NCI-H128 (cell line): ENCODE measurements around the gene GRK4.
A peak's percentile ranks its signal among the peaks of the same experiment; 100 is the strongest.
"Not testable (repeated sequence)": the region's sequence is repeated elsewhere in the genome, so short reads cannot be mapped to it uniquely, and the experiment has no call there.

Experiments
- DNase-seq: peaks from one replicate; lab custom pipeline; 2025; ENCODE audit not compliant: unreplicated experiment; lab: John Stamatoyannopoulos, UW

GRK4 gene

GRCh38 chr4:2930758-2931511 is 32.4 kb upstream of the GRK4 start:
- no peak for DNase-seq

- DNase-seq, result no peak
Observed at GRCh38 chr4:2931512-2932301, 31.7 kb upstream of the GRK4 start.

GRCh38 chr4:2932321-2932950 is 30.9 kb upstream of the GRK4 start:
- DNase-seq, result no peak

- DNase-seq, result no peak
Observed at GRCh38 chr4:2932951-2933565, 30.3 kb upstream of the GRK4 start.

- DNase-seq, result no peak
Observed at GRCh38 chr4:2933566-2934076, 29.8 kb upstream of the GRK4 start.

GRCh38 chr4:2934077-2934812 is 29.1 kb upstream of the GRK4 start:
- no peak for DNase-seq

DNA sequence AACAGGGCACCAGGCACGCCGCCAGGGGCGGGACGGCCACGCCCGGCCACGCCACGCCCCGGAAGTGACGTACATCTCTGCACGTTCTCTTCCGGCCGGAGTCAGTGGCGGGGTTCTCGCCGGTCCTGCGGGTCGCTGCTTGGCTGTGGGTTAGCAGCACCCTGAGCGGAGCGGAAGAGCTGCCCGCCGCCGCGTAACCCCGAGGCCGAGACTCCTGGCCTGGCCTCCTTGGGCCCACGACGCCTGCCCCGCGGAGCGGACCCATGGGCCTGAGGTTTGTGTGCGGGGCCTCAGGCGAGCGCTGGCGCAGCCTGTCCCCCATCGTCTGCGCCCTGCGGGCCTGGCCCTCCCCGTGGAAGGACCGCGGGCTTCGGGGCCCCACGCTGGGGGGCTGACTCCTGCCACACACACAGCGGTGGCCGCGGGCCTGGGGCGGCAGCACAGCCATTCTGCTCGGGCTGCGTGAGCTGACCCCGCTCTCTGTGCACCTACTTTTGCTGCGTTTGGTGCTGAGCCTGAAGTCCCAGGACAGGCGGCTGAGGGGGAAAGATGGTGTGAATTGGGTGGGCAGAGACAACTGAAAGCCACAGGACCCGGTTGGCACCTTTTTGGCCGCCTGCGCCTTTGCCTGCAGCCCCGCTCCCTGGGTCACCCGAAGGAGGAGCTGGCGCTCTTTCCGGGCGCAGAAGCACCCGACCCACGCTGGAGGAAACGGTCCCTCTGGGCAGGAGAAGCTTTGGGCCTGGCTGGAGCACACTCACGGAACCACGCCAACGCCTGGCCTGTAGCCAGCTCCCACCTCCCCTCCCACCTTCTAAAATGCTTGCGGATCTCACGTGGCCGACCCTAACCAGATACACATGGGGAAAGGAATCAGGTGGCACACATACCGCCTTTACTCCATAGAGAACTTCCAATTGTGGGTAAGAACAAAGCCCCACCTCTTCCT is 28.3 kb upstream of the GRK4 start:
- DNase-seq, result peak; percentile 41

DNA sequence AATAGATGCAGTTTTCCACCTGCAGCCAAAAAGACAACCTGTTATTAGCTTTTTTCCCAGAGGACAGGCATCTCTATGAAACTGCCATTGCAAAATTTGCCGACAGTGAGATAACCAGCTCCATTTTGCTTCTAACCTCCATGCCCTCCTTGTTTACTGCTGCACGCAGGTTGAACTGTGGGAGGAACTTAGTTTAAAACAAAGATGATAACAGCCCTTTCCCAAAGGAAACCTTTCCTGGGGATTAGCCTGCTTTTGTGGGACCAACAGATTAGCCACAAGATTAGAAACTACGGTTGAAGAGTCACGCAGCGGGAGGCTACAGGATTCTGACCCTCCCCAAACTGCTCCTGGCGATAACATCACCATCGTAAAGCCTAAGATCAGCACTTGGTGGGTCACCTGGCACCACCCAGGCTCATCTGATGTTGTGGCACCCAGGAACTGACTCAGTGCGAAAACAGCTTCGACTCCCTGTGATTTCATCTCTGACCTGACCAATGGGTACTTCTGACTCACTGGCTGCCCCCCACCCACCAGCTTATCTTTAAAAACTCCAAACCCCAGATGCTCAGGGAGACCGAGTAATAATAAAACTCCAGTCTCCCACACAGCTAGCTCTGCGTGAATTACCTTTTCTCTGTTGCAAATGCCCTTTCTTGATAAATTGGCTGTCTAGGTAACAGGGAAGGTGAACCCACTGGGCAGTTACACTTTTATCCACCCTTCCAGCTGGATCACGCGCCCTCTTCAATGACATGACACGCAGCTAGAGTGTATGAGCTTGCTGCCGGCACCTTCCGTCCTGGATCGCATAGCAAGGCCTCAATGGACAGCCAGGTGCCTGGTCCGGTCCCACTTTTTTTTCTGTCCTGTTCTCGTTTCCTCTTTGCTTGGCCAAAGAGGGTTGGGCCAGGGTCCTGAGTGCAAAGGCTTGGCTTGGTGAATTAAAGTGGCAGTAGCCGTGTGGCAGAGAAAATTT is 27.3 kb upstream of the GRK4 start:
- no peak for DNase-seq

- no peak for DNase-seq
Observed at GRCh38 chr4:2936773-2937145, 26.6 kb upstream of the GRK4 start.

DNA sequence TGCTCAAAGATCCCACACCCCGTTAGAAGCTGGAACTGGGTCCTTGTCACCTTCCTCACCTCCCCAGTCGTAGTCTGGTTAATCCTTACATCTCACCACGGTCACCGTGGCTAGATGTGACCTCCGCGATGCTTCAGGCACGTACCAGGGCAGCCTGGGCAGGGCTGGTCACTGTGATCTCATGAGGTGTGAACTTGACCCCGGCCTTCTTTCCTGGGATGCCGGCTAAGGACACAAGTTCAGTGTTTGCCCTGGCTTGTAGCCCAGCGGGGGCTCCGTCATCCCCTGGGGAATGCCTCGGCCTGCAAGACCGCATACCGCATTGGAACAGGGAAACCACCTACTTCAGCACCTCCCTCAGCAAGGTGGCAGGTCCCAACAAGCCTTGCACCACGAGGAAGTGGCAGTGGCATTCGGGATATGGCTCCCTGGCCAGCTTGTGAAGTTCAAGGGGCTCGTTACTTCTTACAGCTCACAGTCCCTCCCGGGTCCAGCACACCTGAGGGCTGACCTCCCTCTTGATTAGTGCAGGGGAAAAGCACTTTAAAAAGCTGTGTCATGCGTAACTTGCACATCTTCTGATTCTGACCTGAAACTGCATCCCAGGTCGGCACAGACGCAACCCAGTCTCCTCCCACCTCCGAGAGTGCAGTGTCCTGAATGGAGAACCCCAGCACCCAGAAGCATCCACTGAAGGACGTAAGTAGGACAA is 26.1 kb upstream of the GRK4 start:
- DNase-seq, result no peak

- no peak for DNase-seq
Observed at GRCh38 chr4:2937986-2938385, 25.4 kb upstream of the GRK4 start.

GRCh38 chr4:2938411-2938810 is 25.0 kb upstream of the GRK4 start:
- not testable (repeated sequence) for DNase-seq

DNA sequence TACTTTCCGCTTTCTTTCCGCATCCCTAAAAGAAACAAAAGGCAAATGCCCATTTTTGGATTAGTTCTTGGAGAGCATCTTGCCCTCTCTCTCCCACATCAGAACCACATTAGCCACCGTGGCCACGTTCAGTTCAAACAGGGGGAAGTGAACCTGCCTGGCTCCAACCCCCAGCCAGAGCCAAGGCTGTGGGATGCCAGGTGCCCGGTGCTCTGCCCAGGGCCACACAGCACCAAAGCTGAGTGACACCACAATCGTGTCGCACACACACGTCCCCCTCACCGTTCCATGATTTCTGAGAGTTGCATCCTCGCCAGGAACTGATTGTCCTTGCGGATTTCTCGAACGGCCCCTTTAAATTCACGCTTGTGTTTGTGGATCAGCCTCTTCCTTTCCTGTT is 24.5 kb upstream of the GRK4 start:
- DNase-seq, result no peak

- DNase-seq, result no peak
Observed at GRCh38 chr4:2939383-2940243, 23.8 kb upstream of the GRK4 start.

GRCh38 chr4:2940267-2941137 is 22.9 kb upstream of the GRK4 start:
- DNase-seq, result no peak
